ENCODE results near the gene DUSP16.
A peak's percentile ranks its signal among the peaks of the same experiment; 100 is the strongest.

Gene DUSP16

DNA sequence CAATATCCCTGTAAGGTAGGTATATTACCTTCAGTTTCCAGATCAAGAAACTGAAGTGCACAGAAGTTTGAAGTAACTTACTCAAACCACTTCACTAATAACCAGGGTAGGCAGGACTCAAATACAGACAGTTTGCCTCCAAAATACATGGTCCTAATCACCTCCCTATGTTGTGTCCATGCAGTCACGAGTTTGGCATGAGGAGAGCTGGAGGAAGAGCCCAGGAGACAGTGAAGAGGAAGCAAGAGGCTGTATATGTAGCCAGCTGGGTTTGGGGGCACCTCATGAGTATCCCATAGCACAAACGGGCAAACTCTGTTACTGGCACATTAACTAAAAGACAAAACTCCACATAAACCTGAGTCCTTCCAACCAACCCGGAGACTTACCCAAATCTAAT lies 79.2 kb downstream of the DUSP16 start:
- H3K4me3 ChIP-seq (replicated peaks; ENCODE audit: insufficient read depth, low read length) = no peak overlapping the region
- DNase-seq (ENCODE audit: low read depth in 1 of 2, low spot score in 1 of 2) = peak in 1 of 2 experiments; percentile 11
- TF ChIP-seq POLR2AphosphoS5 (IDR thresholded peaks at IDR 0.05; ENCODE audit: low read depth) = no peak
- no peaks in the 10 kb centered on the region for H3K27me3 ChIP-seq (ENCODE audit: insufficient read depth, poor library complexity, severe bottlenecking)
- H3K27ac ChIP-seq (replicated peaks) = peak overlapping the region; percentile 42

- H3K27me3 ChIP-seq (ENCODE audit: insufficient read depth, poor library complexity, severe bottlenecking) = no peaks in the 10 kb centered on the region
- DNase-seq (ENCODE audit: low read depth in 1 of 2, low spot score in 1 of 2) = peak in 1 of 2 experiments; percentile 42
- no peak overlapping the region for H3K4me3 ChIP-seq (replicated peaks; ENCODE audit: insufficient read depth, low read length)
- TF ChIP-seq GABPA (IDR thresholded peaks at IDR 0.05; ENCODE audit: low read depth) = no peak
- H3K27ac ChIP-seq (replicated peaks) = peak overlapping the region; percentile 11; the same call in 1 of the 2 replicates
Observed at GRCh38 chr12:12482959-12483358, 79.7 kb downstream of the DUSP16 start.

GRCh38 chr12:12482150-12482761 lies 80.4 kb downstream of the DUSP16 start:
- TF ChIP-seq, protein P1, sequence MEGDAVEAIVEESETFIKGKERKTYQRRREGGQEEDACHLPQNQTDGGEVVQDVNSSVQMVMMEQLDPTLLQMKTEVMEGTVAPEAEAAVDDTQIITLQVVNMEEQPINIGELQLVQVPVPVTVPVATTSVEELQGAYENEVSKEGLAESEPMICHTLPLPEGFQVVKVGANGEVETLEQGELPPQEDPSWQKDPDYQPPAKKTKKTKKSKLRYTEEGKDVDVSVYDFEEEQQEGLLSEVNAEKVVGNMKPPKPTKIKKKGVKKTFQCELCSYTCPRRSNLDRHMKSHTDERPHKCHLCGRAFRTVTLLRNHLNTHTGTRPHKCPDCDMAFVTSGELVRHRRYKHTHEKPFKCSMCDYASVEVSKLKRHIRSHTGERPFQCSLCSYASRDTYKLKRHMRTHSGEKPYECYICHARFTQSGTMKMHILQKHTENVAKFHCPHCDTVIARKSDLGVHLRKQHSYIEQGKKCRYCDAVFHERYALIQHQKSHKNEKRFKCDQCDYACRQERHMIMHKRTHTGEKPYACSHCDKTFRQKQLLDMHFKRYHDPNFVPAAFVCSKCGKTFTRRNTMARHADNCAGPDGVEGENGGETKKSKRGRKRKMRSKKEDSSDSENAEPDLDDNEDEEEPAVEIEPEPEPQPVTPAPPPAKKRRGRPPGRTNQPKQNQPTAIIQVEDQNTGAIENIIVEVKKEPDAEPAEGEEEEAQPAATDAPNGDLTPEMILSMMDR (IDR thresholded peaks at IDR 0.05; ENCODE audit: insufficient read depth, low read length) = no peak
- TF ChIP-seq SPI1 (IDR thresholded peaks at IDR 0.05; ENCODE audit: borderline replicate concordance, low read depth) = no peak
- no peak for TF ChIP-seq GABPA (IDR thresholded peaks at IDR 0.05; ENCODE audit: low read depth)
- TF ChIP-seq, protein P2, sequence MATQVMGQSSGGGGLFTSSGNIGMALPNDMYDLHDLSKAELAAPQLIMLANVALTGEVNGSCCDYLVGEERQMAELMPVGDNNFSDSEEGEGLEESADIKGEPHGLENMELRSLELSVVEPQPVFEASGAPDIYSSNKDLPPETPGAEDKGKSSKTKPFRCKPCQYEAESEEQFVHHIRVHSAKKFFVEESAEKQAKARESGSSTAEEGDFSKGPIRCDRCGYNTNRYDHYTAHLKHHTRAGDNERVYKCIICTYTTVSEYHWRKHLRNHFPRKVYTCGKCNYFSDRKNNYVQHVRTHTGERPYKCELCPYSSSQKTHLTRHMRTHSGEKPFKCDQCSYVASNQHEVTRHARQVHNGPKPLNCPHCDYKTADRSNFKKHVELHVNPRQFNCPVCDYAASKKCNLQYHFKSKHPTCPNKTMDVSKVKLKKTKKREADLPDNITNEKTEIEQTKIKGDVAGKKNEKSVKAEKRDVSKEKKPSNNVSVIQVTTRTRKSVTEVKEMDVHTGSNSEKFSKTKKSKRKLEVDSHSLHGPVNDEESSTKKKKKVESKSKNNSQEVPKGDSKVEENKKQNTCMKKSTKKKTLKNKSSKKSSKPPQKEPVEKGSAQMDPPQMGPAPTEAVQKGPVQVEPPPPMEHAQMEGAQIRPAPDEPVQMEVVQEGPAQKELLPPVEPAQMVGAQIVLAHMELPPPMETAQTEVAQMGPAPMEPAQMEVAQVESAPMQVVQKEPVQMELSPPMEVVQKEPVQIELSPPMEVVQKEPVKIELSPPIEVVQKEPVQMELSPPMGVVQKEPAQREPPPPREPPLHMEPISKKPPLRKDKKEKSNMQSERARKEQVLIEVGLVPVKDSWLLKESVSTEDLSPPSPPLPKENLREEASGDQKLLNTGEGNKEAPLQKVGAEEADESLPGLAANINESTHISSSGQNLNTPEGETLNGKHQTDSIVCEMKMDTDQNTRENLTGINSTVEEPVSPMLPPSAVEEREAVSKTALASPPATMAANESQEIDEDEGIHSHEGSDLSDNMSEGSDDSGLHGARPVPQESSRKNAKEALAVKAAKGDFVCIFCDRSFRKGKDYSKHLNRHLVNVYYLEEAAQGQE (IDR thresholded peaks at IDR 0.05; ENCODE audit: insufficient replicate concordance, low read depth) = no peak
- TF ChIP-seq POLR2AphosphoS5 (IDR thresholded peaks at IDR 0.05; ENCODE audit: low read depth) = no peak
- no peak for DNase-seq (ENCODE audit: low read depth in 1 of 2, low spot score in 1 of 2)
- no peak overlapping the region for H3K4me3 ChIP-seq (replicated peaks; ENCODE audit: insufficient read depth, low read length)
- H3K27me3 ChIP-seq (ENCODE audit: insufficient read depth, poor library complexity, severe bottlenecking) = no peaks in the 10 kb centered on the region
- H3K27ac ChIP-seq (replicated peaks) = peak overlapping the region; percentile 11

GRCh38 chr12:12481631-12482030 lies 81.0 kb downstream of the DUSP16 start:
- no peaks in the 10 kb centered on the region for H3K27me3 ChIP-seq (ENCODE audit: insufficient read depth, poor library complexity, severe bottlenecking)
- DNase-seq (ENCODE audit: low read depth in 1 of 2, low spot score in 1 of 2) = no peak
- no peak overlapping the region for H3K27ac ChIP-seq (replicated peaks)
- no peak overlapping the region for H3K4me3 ChIP-seq (replicated peaks; ENCODE audit: insufficient read depth, low read length)
- TF ChIP-seq GABPA (IDR thresholded peaks at IDR 0.05; ENCODE audit: low read depth) = no peak
- TF ChIP-seq, protein P1 (IDR thresholded peaks at IDR 0.05; ENCODE audit: insufficient read depth, low read length) = no peak

DNA sequence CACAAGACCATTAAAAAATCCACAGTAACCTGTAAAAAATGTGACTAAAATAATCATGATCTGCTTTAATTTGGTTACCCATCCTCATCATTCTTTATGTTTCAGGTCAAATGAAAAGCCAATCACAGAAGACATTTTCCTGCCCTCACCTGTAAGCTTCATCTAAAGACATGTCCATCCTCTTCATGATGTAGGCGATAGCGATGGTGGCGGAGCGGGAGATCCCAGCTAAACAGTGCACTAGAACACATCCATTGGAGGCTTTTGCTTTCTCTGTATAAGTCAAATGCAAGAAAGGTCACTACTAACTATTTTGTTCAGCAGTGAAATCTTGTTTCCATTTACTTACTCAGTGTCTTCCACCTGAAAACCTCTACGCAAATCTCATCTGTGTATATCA lies 82.6 kb downstream of the DUSP16 start:
- Histone ChIP-seq H3K4me3 (replicated peaks; ENCODE audit: insufficient read depth, low read length) (no peak overlapping the region), H3K27me3 (ENCODE audit: insufficient read depth, poor library complexity, severe bottlenecking) (no peaks in the 10 kb centered on the region), H3K27ac (replicated peaks) (no peak overlapping the region)
- no peak for DNase-seq (ENCODE audit: low read depth in 1 of 2, low spot score in 1 of 2)
- no peak for TF ChIP-seq SPI1 (IDR thresholded peaks at IDR 0.05; ENCODE audit: borderline replicate concordance, low read depth)
- TF ChIP-seq POLR2AphosphoS5 (IDR thresholded peaks at IDR 0.05; ENCODE audit: low read depth) = no peak
- TF ChIP-seq, protein P1 (IDR thresholded peaks at IDR 0.05; ENCODE audit: insufficient read depth, low read length) = no peak
- TF ChIP-seq, protein P2 (IDR thresholded peaks at IDR 0.05; ENCODE audit: insufficient replicate concordance, low read depth) = no peak
- no peak for TF ChIP-seq GABPA (IDR thresholded peaks at IDR 0.05; ENCODE audit: low read depth)
